Natural killer cell (primary cell): Measurements from ENCODE around the gene SH3BP5L. TPM values are rescaled to one million over a fixed set of nuclear protein-coding genes. Genes with fewer than 3 reads are reported as not detected.
A peak's percentile ranks its signal among the peaks of the same experiment; 100 is the strongest.

Experiments used
- ATAC-seq, 3 donors: fragments of 150-1000 bp in 2 of 3; fragments of 200-7000 bp in 1 of 3; cut with Tn5 transposase; 1 replicate in 1 of 3; 2 replicates in 2 of 3; pipeline ENCODE4 v1.10.0; 2021; ENCODE audit warnings: mild to moderate bottlenecking in 2 of 3, moderate library complexity in 2 of 3
- DNase-seq, 2 donors: peaks; one replicate each; pipeline versions ENCODE4 v3.0.0 to v3.0.0-alpha.2; 2013 to 2021; ENCODE audit warnings: mixed read lengths in 1 of 2
- H3K27ac ChIP-seq: one replicate; pipeline ENCODE4 v1.5.1; 2013; ENCODE audit warnings: mild to moderate bottlenecking, low read length
- H3K27me3 ChIP-seq: one replicate; pipeline ENCODE4 v1.6.1; 2013; ENCODE audit warnings: low read length; ENCODE audit not compliant: control insufficient read depth, insufficient read depth
- H3K36me3 ChIP-seq: one replicate; pipeline ENCODE4 v1.6.1; 2013; ENCODE audit warnings: low read length; ENCODE audit not compliant: control insufficient read depth, insufficient read depth
- H3K4me1 ChIP-seq: one replicate; pipeline ENCODE4 v1.6.1; 2013; ENCODE audit warnings: low read length; ENCODE audit not compliant: control insufficient read depth, insufficient read depth
- H3K4me3 ChIP-seq: one replicate; pipeline ENCODE4 v1.5.1; 2013; ENCODE audit warnings: low read length
- H3K9me3 ChIP-seq: one replicate; pipeline ENCODE4 v1.6.1; 2013; ENCODE audit warnings: low read length; ENCODE audit not compliant: control insufficient read depth, insufficient read depth
- H3K27ac Mint-ChIP-seq, 2 donors: one replicate each; pipeline ENCODE4 v1.8.0; 2022; ENCODE audit warnings: mild to moderate bottlenecking in 2 of 2, mixed read lengths in 2 of 2, moderate library complexity in 1 of 2
- H3K27me3 Mint-ChIP-seq, 2 donors: one replicate each; pipeline ENCODE4 v1.8.0; 2022; ENCODE audit warnings: low read depth in 2 of 2, mixed read lengths in 2 of 2
- H3K36me3 Mint-ChIP-seq: one replicate; pipeline ENCODE4 v1.8.0; 2022; ENCODE audit warnings: mixed read lengths
- H3K4me1 Mint-ChIP-seq, 2 donors: one replicate each; pipeline ENCODE4 v1.8.0; 2022; ENCODE audit warnings: mixed read lengths in 2 of 2
- H3K4me3 Mint-ChIP-seq: one replicate; pipeline ENCODE4 v1.8.0; 2022; ENCODE audit warnings: mild to moderate bottlenecking, moderate library complexity, mixed read lengths
- H3K9me3 Mint-ChIP-seq, 2 donors: one replicate each; pipeline ENCODE4 v1.8.0; 2022; ENCODE audit warnings: mixed read lengths in 2 of 2
- WGBS: methylation state at CpG from one replicate; pipeline ENCODE4 v1.1.7; 2013; ENCODE audit warnings: missing lambda C conversion rate; ENCODE audit not compliant: insufficient coverage; 5-methylcytosine and 5-hydroxymethylcytosine counted together
- intact Hi-C: fragments of 100-400 bp; cut with micrococcal nuclease; formaldehyde crosslinking; loops from one replicate; pipeline ENCODE4 v1.14.2; 2022
- total RNA-seq, 4 donors: library from RNA; stranded (reverse); fragments of 120-200 nt in 1 of 4; gene quantifications; one replicate each; pipeline versions ENCODE4 v1.2.3 to v1.2.4, GENCODE V29; 2013 to 2022
- TF ChIP-seq, protein P1 (sequence below): fragments of 200-600 bp; IDR thresholded peaks from one replicate; pipeline ENCODE4 v1.8.0; 2022; ENCODE audit warnings: antibody characterized with exemption

Gene SH3BP5L
- total RNA-seq, 3 donors from 2014 or later (not counting 1 experiment from before 2014, with no cell fraction given): 19.0 to 27.5 (median 22.9) TPM

DNA sequence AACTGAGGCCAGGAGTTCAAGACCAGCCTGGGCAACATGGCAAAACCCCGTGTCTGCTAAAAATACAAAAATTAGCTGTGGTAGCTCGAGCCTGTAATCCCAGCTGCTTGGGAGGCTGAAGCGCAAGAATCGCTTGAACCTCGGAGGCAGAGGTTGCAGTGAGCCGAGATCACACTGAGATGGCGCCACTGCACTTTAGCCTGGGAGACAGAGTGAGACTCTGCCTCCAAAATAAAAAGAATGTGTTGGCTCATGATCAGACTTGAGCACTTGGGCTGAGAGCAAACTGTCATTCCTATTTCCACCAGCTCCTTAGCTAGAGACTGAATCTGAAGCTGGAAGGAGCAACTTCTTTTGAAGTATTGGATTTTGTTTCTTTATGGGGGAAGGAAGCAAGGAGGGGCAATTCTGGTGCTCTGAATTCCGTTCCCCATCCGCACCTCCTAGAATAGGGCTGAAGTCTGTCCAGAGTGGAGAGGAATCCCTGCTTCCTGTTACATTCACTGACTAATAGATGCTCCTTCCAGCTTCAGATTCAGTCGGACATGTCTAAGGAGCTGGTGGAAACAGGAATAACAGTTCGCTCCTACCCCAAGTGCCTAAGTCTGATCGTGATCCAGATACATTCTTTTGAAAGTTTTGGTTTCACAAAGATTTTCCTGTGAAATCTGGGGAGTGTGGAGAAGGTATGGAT lies 16.1 kb upstream of the SH3BP5L start:
- no peaks in the 10 kb centered on the region for H3K9me3 ChIP-seq
- peaks cover 24% of the 10 kb centered on the region for H3K4me1 ChIP-seq
- peaks cover 25% of the 10 kb centered on the region for H3K36me3 ChIP-seq
- H3K4me3 ChIP-seq: no peak overlapping the region
- intact Hi-C loops: no loop called here
- no peaks in the 10 kb centered on the region for H3K27me3 ChIP-seq
- DNase-seq: peak in 1 of 2 donors; percentile 70
- Mint-ChIP-seq H3K4me1 (peaks cover 10 to 27% of the 10 kb centered on the region in 2 donors), H3K4me3 (peak overlapping the region; percentile 25), H3K27me3 (no peaks in the 10 kb centered on the region), H3K9me3 (no peaks in the 10 kb centered on the region), H3K27ac (peak overlapping the region; percentile 41), H3K36me3 (no peaks in the 10 kb centered on the region)
- ATAC-seq: no peak
- WGBS: 75% methylated on average over 12 of the region's 12 CpGs
- TF ChIP-seq, protein P1, sequence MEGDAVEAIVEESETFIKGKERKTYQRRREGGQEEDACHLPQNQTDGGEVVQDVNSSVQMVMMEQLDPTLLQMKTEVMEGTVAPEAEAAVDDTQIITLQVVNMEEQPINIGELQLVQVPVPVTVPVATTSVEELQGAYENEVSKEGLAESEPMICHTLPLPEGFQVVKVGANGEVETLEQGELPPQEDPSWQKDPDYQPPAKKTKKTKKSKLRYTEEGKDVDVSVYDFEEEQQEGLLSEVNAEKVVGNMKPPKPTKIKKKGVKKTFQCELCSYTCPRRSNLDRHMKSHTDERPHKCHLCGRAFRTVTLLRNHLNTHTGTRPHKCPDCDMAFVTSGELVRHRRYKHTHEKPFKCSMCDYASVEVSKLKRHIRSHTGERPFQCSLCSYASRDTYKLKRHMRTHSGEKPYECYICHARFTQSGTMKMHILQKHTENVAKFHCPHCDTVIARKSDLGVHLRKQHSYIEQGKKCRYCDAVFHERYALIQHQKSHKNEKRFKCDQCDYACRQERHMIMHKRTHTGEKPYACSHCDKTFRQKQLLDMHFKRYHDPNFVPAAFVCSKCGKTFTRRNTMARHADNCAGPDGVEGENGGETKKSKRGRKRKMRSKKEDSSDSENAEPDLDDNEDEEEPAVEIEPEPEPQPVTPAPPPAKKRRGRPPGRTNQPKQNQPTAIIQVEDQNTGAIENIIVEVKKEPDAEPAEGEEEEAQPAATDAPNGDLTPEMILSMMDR: peak; percentile 56
- H3K27ac ChIP-seq: no peak overlapping the region

DNA sequence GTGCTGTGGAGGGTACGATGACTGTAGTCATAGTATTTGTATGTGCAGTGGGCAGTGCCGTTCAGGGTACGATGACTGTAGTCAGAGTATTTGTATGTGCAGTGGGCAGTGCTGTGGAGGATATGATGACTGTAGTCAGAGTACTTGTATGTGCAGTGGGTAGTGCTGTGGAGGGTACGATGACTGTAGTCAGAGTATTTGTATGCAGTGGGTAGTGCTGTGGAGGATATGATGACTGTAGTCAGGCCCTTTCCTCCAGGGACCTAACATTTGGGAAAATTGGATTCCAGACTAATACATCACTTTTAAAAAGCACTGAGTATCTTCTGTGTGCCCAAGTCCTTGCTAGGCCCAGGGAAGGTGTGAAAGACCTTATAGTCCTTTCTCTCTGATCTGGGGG lies 15.2 kb upstream of the SH3BP5L start:
- WGBS: 94% methylated on average over 4 of the region's 4 CpGs
- H3K27me3 ChIP-seq: no peaks in the 10 kb centered on the region
- H3K27ac ChIP-seq: no peak overlapping the region
- no peaks in the 10 kb centered on the region for H3K9me3 ChIP-seq
- H3K36me3 Mint-ChIP-seq: no peaks in the 10 kb centered on the region
- peak overlapping the region; percentile 41 for H3K27ac Mint-ChIP-seq
- intact Hi-C loops: no loop called here
- H3K4me1 ChIP-seq: peaks cover 24% of the 10 kb centered on the region
- TF ChIP-seq, protein P1: no peak
- H3K27me3 Mint-ChIP-seq: no peaks in the 10 kb centered on the region
- ATAC-seq (no peak), DNase-seq (no peak)
- no peak overlapping the region for H3K4me3 ChIP-seq
- H3K36me3 ChIP-seq: peaks cover 17% of the 10 kb centered on the region
- peaks cover 10 to 27% of the 10 kb centered on the region in 2 donors for H3K4me1 Mint-ChIP-seq
- no peak overlapping the region for H3K4me3 Mint-ChIP-seq
- no peaks in the 10 kb centered on the region for H3K9me3 Mint-ChIP-seq

DNA sequence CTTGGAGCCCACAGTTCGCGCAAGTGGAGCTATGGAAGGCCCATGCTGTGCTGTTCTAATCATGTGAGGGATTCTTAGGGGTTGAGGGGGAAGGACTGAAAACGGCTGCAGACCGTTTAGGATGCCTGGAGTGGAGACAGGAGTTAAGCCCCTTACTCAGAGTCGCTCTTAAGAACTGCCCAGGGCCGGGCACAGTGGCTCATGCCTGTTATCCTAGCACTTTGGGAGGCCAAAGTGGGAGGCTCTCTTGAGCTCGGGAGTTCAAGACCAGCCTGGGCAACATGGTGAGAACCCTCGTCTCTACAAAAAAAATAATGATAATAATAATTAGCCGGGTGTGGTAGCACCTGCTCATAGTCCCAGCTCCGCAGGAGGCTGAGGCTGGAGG lies 13.4 kb upstream of the SH3BP5L start:
- 13% methylated on average over 9 of the region's 10 CpGs for WGBS
- no peak for DNase-seq
- Histone ChIP-seq H3K36me3 (peaks cover under 1% of the 10 kb centered on the region), H3K4me1 (peaks cover 24% of the 10 kb centered on the region), H3K4me3 (peak overlapping the region; percentile 80), H3K27me3 (no peaks in the 10 kb centered on the region), H3K27ac (peak overlapping the region; percentile 99), H3K9me3 (no peaks in the 10 kb centered on the region)
- TF ChIP-seq, protein P1: no peak
- H3K27me3 Mint-ChIP-seq: no peaks in the 10 kb centered on the region
- no peaks in the 10 kb centered on the region for H3K36me3 Mint-ChIP-seq
- H3K4me3 Mint-ChIP-seq: no peak overlapping the region
- H3K9me3 Mint-ChIP-seq: no peaks in the 10 kb centered on the region
- no peak overlapping the region for H3K27ac Mint-ChIP-seq
- peaks cover 10 to 27% of the 10 kb centered on the region in 2 donors for H3K4me1 Mint-ChIP-seq
- intact Hi-C loops: no loop called here
- no peak for ATAC-seq
